BE2C (cell line): ENCODE data around the gene KRT37.

Experiments
- DNase-seq: peaks from one replicate; pipeline ENCODE4 v3.0.0-alpha.2; 2020
- H3K27me3 ChIP-seq: fragments of 250-450 bp; sonication (Bioruptor Pico); 2 replicates; pipeline ENCODE4 v1.5.1; 2020; ENCODE audit warnings: mild to moderate bottlenecking
- H3K36me3 ChIP-seq: fragments of 250-450 bp; sonication (Bioruptor Pico); 2 replicates; pipeline ENCODE4 v1.5.1; 2020; ENCODE audit warnings: mild to moderate bottlenecking
- H3K4me1 ChIP-seq: fragments of 250-450 bp; sonication (Bioruptor Pico); 2 replicates; pipeline ENCODE4 v1.5.1; 2020
- H3K4me3 ChIP-seq: 2 replicates; pipeline ENCODE4 v1.5.1; 2011; ENCODE audit warnings: low read depth, low read length
- H3K9me3 ChIP-seq: fragments of 250-450 bp; sonication (Bioruptor Pico); 2 replicates; pipeline ENCODE4 v1.5.1; 2020
- TF ChIP-seq, protein P1 (sequence below): IDR thresholded peaks from 2 replicates; pipeline ENCODE4 v1.5.1; 2012; ENCODE audit warnings: mild to moderate bottlenecking, low read depth, low read length

The KRT37 gene

DNA sequence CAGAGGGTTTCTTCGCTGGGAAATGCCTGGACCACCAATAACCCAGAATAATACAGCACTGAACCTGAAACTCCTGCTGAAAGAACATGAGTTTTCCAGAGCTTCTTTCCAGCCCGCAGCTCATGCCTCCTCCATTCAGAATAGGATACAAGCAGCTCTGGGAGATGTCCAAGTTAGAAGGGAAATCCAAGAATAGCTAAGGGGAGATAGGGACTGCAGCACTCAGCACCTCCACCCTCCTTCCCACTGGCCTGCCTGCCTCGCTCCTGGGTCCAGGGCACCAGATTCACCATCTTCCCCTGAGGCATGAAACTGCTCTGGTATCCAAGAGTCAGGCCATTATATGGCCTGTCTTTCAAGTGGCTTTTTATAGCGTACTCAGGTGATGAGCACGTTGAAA is 31.1 kb downstream of the KRT37 start:
- no peak overlapping the region for H3K4me3 ChIP-seq
- no peaks in the 10 kb centered on the region for H3K4me1 ChIP-seq
- TF ChIP-seq, protein P1, sequence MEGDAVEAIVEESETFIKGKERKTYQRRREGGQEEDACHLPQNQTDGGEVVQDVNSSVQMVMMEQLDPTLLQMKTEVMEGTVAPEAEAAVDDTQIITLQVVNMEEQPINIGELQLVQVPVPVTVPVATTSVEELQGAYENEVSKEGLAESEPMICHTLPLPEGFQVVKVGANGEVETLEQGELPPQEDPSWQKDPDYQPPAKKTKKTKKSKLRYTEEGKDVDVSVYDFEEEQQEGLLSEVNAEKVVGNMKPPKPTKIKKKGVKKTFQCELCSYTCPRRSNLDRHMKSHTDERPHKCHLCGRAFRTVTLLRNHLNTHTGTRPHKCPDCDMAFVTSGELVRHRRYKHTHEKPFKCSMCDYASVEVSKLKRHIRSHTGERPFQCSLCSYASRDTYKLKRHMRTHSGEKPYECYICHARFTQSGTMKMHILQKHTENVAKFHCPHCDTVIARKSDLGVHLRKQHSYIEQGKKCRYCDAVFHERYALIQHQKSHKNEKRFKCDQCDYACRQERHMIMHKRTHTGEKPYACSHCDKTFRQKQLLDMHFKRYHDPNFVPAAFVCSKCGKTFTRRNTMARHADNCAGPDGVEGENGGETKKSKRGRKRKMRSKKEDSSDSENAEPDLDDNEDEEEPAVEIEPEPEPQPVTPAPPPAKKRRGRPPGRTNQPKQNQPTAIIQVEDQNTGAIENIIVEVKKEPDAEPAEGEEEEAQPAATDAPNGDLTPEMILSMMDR = no peak
- H3K36me3 ChIP-seq = no peaks in the 10 kb centered on the region
- H3K27me3 ChIP-seq = peaks cover 7% of the 10 kb centered on the region
- no peak for DNase-seq
- H3K9me3 ChIP-seq = no peaks in the 10 kb centered on the region

DNA sequence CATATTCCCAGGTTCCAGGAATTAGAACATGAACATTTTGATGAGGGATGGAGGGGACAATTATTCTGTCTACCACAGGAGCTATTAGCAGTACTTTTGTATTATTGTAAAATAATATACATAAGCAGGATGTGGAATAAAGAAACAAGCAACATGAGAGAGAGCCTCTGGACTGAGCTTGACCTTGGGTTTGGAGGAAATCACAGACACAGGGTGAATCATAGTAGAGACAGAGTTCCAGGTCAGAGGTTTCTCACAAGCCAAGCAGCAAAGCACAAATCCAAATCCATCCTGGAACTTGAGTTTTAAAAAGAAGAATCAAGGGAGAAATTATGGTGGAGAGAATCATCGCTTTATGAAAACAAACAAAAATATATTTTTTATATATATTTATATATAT is 32.1 kb downstream of the KRT37 start:
- no peak for DNase-seq
- no peaks in the 10 kb centered on the region for H3K36me3 ChIP-seq
- no peak overlapping the region for H3K4me3 ChIP-seq
- H3K27me3 ChIP-seq = peaks cover 12% of the 10 kb centered on the region
- H3K9me3 ChIP-seq = no peaks in the 10 kb centered on the region
- TF ChIP-seq, protein P1 = no peak
- H3K4me1 ChIP-seq = no peaks in the 10 kb centered on the region

DNA sequence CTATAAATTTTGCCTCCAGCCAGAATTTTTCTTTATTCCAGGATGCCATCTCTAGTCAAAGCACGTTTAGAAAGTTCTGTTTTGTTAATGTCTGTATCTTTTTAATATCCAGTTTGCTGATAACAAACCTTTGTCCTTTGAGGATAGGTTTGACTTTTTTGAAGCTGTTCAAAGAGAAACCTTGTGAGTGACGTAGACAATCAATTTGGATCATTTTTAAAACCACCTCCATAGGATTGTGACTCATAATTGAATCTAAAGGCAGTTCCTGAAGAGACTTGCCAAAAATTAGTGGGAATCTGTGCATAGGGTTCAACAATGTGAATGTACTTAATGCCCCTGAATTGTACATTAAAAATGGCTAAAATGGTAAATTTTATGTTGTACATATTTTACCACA is 32.9 kb downstream of the KRT37 start:
- TF ChIP-seq, protein P1 = no peak
- no peak for DNase-seq
- Histone ChIP-seq H3K4me3 (no peak overlapping the region), H3K4me1 (no peaks in the 10 kb centered on the region), H3K9me3 (no peaks in the 10 kb centered on the region), H3K27me3 (peaks cover 7% of the 10 kb centered on the region; the same call in 1 of the 2 replicates), H3K36me3 (no peaks in the 10 kb centered on the region)

DNA sequence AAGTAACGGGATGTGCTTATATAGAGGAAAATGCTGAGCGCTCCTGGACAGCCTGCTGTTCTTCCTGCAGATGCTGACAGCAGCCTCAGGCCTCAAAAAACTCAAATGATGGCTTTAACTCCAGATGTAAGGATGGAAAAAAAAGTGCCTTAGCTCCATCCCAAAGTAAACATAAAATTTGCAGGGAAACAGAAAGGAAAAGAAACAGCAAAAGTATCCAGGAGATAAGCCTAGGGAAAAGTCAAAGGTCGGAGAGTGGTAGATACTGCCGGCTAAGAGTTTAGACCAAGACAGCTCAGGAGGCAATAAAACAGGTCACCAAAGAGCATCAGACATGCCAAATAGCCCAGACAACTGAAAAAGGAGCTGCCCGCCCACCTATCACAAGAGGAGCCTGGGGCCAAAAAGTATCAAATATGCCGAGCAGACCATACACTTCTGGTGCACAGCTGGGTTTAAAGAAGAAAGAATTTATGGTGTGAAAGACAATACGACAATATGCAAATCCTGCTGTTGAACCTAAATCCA is 33.9 kb downstream of the KRT37 start:
- Histone ChIP-seq H3K27me3 (peaks cover 7% of the 10 kb centered on the region; the same call in 1 of the 2 replicates), H3K4me3 (no peak overlapping the region), H3K4me1 (no peaks in the 10 kb centered on the region), H3K9me3 (no peaks in the 10 kb centered on the region), H3K36me3 (no peaks in the 10 kb centered on the region)
- TF ChIP-seq, protein P1 = no peak
- DNase-seq = no peak

DNA sequence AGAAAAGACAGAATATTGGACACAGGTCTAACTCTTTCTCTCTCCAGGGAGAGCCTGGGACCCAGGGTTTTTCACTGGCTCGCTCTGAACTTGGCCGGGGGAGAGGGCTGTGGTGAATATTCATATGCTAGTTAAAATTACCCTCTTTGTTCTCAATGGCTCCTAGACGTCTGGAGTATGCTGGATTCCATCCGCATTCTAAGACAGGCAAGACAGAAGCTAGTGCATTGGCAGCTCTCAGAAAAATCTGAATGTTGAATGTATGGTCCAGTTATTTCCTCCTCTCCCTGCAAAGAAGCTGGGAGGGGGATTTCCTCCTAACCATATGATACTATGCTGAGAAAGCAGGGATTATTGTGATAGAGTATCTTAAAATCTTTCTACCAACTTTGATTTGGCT is 36.7 kb downstream of the KRT37 start:
- Histone ChIP-seq H3K9me3 (no peaks in the 10 kb centered on the region; the same call in 1 of the 2 replicates), H3K4me1 (no peaks in the 10 kb centered on the region), H3K36me3 (no peaks in the 10 kb centered on the region), H3K27me3 (peaks cover 16% of the 10 kb centered on the region), H3K4me3 (no peak overlapping the region)
- TF ChIP-seq, protein P1 = no peak
- DNase-seq = no peak

DNA sequence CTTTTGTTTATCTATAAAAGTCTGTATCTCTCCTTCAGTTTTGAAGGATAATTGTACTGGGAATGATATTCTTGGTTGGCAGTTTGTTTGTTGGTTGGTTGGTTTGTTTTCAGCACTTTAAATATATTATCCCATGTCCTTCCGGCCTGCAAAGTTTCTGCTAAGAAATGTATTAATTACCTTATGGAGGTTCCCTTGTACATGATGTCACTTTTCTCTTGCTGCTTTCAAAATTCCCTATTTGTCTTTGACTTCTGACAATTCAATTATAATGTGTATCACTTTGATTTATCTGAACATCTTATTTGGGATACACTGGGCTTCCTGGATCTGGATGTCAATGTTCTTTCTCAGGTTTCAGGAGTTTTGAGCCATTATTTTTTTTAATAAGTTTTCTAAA is 38.2 kb downstream of the KRT37 start:
- H3K27me3 ChIP-seq = peaks cover 29% of the 10 kb centered on the region
- no peak for DNase-seq
- no peaks in the 10 kb centered on the region; the same call in 1 of the 2 replicates for H3K9me3 ChIP-seq
- H3K4me1 ChIP-seq = no peaks in the 10 kb centered on the region
- no peaks in the 10 kb centered on the region for H3K36me3 ChIP-seq
- H3K4me3 ChIP-seq = no peak overlapping the region
- TF ChIP-seq, protein P1 = no peak
